Measurements from ENCODE around the gene TNRC6B.
"Not testable (repeated sequence)": the region's sequence is repeated elsewhere in the genome, so short reads cannot be mapped to it uniquely, and the experiment has no call there.

The TNRC6B gene

DNA sequence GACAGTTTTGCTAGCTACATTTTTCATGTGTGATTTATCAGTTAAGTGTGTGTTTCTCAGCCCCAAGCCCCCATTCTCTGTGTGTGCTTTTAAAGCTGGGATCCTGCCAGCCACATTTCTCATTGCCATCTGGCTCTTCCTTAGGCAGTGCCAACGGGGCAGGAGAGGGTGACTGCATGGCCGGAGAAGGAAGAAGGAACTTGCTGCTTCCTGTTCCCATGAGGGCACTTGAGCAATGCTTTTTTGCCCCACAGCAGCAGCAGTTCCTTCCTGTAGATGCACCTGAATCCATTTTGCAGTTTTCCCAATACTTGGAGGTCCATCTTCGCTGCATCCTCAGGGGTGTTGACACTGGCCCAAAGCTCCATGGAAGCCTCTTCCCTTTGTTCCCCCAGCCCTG lies 37.5 kb downstream of the TNRC6B start:
- DNase-seq (ENCODE audit: low read depth, low spot score) = no peak
- no peak overlapping the region for H3K4me3 ChIP-seq (ENCODE audit: insufficient read length, low read depth)
- no peak for TF ChIP-seq YY1 (IDR thresholded peaks at IDR 0.05; ENCODE audit: insufficient read depth, insufficient read length)
- TF ChIP-seq SUZ12 (IDR thresholded peaks at IDR 0.05; ENCODE audit: extremely low read depth, insufficient read depth, insufficient read length) = no peak
- TF ChIP-seq ZNF274 (IDR thresholded peaks at IDR 0.05; ENCODE audit: low read depth, low read length) = no peak
- peaks cover 12% of the 10 kb centered on the region for H3K4me1 ChIP-seq (ENCODE audit: insufficient read depth, insufficient read length)
- H3K9me3 ChIP-seq (ENCODE audit: insufficient read depth, low read length) = no peaks in the 10 kb centered on the region
- no peak overlapping the region for H3K9ac ChIP-seq (ENCODE audit: insufficient read length, low read depth)
- no peaks in the 10 kb centered on the region for H3K27me3 ChIP-seq (ENCODE audit: insufficient read depth, insufficient read length)
- peaks cover 6% of the 10 kb centered on the region for H3K36me3 ChIP-seq (ENCODE audit: insufficient read depth, insufficient read length, low read length)

DNA sequence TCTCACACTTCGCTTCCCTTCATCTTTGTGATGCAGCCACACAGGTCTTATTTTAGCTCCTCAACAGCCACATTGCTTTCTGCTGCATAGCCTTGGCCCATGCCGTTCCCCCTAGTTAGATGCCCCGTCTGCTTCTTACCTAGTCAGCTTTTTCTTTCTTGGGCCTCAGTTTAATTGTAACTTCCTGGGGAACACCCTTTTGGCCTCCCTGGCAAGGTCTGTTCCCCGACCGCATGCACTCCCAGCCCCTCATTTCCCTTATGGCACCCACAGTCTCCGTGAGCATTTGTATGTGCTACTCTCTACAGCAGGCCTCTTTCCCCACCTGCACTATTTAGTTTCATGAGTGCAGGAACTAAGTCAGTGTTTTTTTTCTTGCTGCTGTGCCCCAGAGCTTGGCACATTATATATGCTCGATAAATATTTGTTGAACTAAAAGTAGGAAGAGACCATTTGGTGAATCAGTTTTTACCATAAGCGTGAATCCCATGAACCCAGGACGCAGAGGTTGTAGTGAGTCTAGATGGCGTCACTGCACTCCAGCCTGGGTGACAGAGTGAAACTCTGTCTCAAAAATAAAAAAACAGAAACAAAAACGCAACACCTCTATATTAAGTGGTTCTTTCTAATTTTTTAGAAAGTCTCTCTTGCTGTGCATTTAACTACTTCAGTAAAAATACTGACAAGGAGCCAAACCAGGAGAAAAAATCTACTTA lies 38.5 kb downstream of the TNRC6B start:
- H3K36me3 ChIP-seq (ENCODE audit: insufficient read depth, insufficient read length, low read length) = peaks cover 6% of the 10 kb centered on the region
- no peak for DNase-seq (ENCODE audit: low read depth, low spot score)
- no peaks in the 10 kb centered on the region for H3K27me3 ChIP-seq (ENCODE audit: insufficient read depth, insufficient read length)
- no peaks in the 10 kb centered on the region for H3K9me3 ChIP-seq (ENCODE audit: insufficient read depth, low read length)
- no peak overlapping the region for H3K9ac ChIP-seq (ENCODE audit: insufficient read length, low read depth)
- peaks cover 12% of the 10 kb centered on the region for H3K4me1 ChIP-seq (ENCODE audit: insufficient read depth, insufficient read length)
- TF ChIP-seq ZNF274 (IDR thresholded peaks at IDR 0.05; ENCODE audit: low read depth, low read length) (no peak), SUZ12 (IDR thresholded peaks at IDR 0.05; ENCODE audit: extremely low read depth, insufficient read depth, insufficient read length) (no peak), YY1 (IDR thresholded peaks at IDR 0.05; ENCODE audit: insufficient read depth, insufficient read length) (no peak)
- no peak overlapping the region for H3K4me3 ChIP-seq (ENCODE audit: insufficient read length, low read depth)

DNA sequence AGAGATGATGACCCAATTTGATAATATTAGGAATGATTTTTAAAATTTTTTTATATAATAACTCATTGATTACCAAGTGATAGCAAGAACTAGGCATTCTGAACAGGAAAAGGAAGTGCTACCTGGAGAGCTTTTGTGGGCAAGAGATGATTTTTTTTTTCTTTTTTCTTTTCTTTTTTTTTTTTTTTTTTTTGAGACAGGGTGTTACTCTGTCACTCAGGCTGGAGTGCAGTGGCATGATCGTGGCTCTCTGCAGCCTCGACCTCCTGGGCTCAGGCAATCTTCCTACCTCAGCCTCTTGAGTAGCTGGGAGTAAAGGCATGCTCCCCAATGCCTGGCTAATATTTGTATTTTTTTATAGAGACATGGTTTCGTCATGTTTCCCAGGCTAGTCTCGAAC lies 40.4 kb downstream of the TNRC6B start:
- Histone ChIP-seq H3K4me1 (ENCODE audit: insufficient read depth, insufficient read length) (peaks cover 12% of the 10 kb centered on the region), H3K36me3 (ENCODE audit: insufficient read depth, insufficient read length, low read length) (peaks cover 3% of the 10 kb centered on the region), H3K27me3 (ENCODE audit: insufficient read depth, insufficient read length) (no peaks in the 10 kb centered on the region), H3K9me3 (ENCODE audit: insufficient read depth, low read length) (no peaks in the 10 kb centered on the region), H3K9ac (ENCODE audit: insufficient read length, low read depth) (no peak overlapping the region), H3K4me3 (ENCODE audit: insufficient read length, low read depth) (no peak overlapping the region)
- TF ChIP-seq ZNF274 (IDR thresholded peaks at IDR 0.05; ENCODE audit: low read depth, low read length) (no peak), YY1 (IDR thresholded peaks at IDR 0.05; ENCODE audit: insufficient read depth, insufficient read length) (no peak), SUZ12 (IDR thresholded peaks at IDR 0.05; ENCODE audit: extremely low read depth, insufficient read depth, insufficient read length) (no peak)
- DNase-seq (ENCODE audit: low read depth, low spot score) = no peak

DNA sequence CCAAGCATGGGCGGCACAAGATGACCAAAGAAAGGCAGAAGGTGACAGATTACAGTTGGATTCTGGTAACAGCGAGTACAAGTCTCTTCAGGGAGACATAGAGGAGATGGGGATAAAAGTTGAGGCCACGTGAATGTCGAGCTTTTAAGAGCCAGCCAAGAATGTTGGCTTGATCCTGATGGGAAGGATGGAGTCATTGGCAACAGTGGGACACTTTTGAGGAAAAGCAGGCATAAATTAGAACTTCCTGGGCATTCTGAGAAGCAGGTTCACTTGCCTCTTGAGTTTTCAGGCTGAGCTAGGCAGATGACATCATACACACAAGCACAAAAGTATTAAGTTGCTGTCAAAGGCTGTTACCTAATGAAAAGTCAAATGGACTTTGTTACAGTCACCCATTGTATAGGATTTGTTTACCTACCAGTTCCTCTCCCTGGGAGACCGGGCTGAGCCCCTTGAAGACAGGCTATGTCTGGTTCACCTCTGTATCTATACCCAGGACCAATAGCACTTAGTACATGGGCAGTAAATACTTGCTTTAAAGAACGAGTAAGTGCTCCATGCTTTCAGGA lies 41.1 kb downstream of the TNRC6B start:
- no peaks in the 10 kb centered on the region for H3K27me3 ChIP-seq (ENCODE audit: insufficient read depth, insufficient read length)
- H3K9ac ChIP-seq (ENCODE audit: insufficient read length, low read depth) = no peak overlapping the region
- no peak for DNase-seq (ENCODE audit: low read depth, low spot score)
- no peaks in the 10 kb centered on the region for H3K9me3 ChIP-seq (ENCODE audit: insufficient read depth, low read length)
- peaks cover 12% of the 10 kb centered on the region for H3K4me1 ChIP-seq (ENCODE audit: insufficient read depth, insufficient read length)
- no peak overlapping the region for H3K4me3 ChIP-seq (ENCODE audit: insufficient read length, low read depth)
- peaks cover 3% of the 10 kb centered on the region for H3K36me3 ChIP-seq (ENCODE audit: insufficient read depth, insufficient read length, low read length)
- TF ChIP-seq YY1 (IDR thresholded peaks at IDR 0.05; ENCODE audit: insufficient read depth, insufficient read length) (no peak), SUZ12 (IDR thresholded peaks at IDR 0.05; ENCODE audit: extremely low read depth, insufficient read depth, insufficient read length) (no peak), ZNF274 (IDR thresholded peaks at IDR 0.05; ENCODE audit: low read depth, low read length) (no peak)

DNA sequence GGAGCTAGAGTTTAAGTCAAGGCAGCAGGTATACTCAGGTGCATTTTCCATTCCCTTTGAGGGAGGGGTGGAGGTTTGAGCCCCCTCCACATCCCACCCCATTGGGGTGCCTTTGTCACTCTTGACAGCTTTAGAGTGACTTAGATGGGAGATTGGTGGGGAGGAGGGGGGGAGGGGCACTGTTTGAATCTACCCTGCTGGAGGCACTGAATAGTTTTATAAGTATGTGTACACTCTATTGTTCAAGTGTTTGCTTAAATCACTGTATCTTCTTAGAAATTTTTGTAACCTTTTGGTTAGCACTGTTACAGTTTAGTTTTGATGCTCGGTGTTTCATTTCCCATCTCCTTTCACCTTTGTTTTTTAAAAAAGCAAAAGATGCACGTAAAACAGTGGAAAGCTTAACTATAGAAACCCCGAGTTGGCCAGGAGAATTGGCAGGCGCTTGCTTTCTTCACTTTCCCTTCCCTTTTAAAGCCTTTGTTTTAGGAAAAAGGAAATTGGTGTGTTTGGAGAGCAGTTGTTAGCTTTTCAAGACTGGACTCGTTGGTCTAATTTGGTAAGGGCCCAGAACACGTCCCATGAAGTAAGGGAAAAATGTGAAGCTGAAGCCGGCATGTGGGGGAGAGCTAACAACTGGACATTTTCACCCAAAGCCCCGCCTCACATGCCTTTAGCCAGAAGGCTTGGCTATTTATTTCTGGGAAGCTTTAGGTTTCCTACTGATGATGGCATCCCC lies 42.8 kb downstream of the TNRC6B start:
- no peak overlapping the region for H3K4me3 ChIP-seq (ENCODE audit: insufficient read length, low read depth)
- no peak for DNase-seq (ENCODE audit: low read depth, low spot score)
- H3K9me3 ChIP-seq (ENCODE audit: insufficient read depth, low read length) = no peaks in the 10 kb centered on the region
- H3K9ac ChIP-seq (ENCODE audit: insufficient read length, low read depth) = no peak overlapping the region
- peaks cover 10% of the 10 kb centered on the region for H3K4me1 ChIP-seq (ENCODE audit: insufficient read depth, insufficient read length)
- peaks cover 3% of the 10 kb centered on the region for H3K36me3 ChIP-seq (ENCODE audit: insufficient read depth, insufficient read length, low read length)
- no peaks in the 10 kb centered on the region for H3K27me3 ChIP-seq (ENCODE audit: insufficient read depth, insufficient read length)
- TF ChIP-seq ZNF274 (IDR thresholded peaks at IDR 0.05; ENCODE audit: low read depth, low read length) (no peak), YY1 (IDR thresholded peaks at IDR 0.05; ENCODE audit: insufficient read depth, insufficient read length) (no peak), SUZ12 (IDR thresholded peaks at IDR 0.05; ENCODE audit: extremely low read depth, insufficient read depth, insufficient read length) (no peak)

DNA sequence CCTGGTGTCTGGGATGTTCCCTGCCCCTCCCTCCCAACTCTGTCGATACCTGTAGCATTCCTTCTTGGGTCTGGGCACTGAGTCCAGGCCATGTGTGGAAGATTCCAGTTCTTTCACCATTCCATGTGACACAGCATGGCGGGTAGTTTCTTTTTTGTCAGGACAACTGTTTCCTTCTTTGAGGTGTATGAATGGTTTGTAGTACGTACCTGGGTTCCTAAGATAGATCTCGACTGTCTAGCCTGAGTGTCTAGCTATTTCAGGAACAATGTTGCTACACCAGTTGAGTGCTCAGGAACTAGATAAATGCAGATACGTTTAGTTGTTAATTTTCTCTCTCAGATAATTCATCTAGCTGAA lies 43.3 kb downstream of the TNRC6B start:
- Histone ChIP-seq H3K4me1 (ENCODE audit: insufficient read depth, insufficient read length) (peaks cover 7% of the 10 kb centered on the region), H3K9me3 (ENCODE audit: insufficient read depth, low read length) (no peaks in the 10 kb centered on the region), H3K9ac (ENCODE audit: insufficient read length, low read depth) (no peak overlapping the region), H3K4me3 (ENCODE audit: insufficient read length, low read depth) (no peak overlapping the region), H3K27me3 (ENCODE audit: insufficient read depth, insufficient read length) (no peaks in the 10 kb centered on the region), H3K36me3 (ENCODE audit: insufficient read depth, insufficient read length, low read length) (peaks cover 3% of the 10 kb centered on the region)
- no peak for DNase-seq (ENCODE audit: low read depth, low spot score)
- TF ChIP-seq YY1 (IDR thresholded peaks at IDR 0.05; ENCODE audit: insufficient read depth, insufficient read length) = no peak
- TF ChIP-seq ZNF274 (IDR thresholded peaks at IDR 0.05; ENCODE audit: low read depth, low read length) = no peak
- TF ChIP-seq SUZ12 (IDR thresholded peaks at IDR 0.05; ENCODE audit: extremely low read depth, insufficient read depth, insufficient read length) = no peak

DNA sequence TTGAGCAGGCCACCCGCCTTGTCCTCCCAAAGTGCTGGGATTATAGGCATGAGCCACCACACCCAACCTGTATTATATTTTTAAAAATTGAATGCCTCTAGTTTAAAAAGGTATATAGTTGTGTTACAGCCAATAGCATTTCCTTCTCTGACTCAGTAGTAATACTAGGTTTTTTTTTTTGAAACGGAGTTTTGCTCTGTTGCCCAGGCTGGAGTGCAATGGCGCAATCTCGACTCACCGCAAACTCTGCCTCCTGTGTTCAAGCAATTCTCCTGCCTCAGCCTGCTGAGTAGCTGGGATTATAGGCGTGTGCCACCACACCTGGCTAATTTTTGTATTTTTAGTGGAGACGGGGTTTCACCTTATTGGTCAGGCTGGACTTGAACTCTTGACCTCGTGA lies 45.3 kb downstream of the TNRC6B start:
- H3K9me3 ChIP-seq (ENCODE audit: insufficient read depth, low read length); DNase-seq (ENCODE audit: low read depth, low spot score); H3K4me1 ChIP-seq (ENCODE audit: insufficient read depth, insufficient read length); H3K4me3 ChIP-seq (ENCODE audit: insufficient read length, low read depth); H3K9ac ChIP-seq (ENCODE audit: insufficient read length, low read depth); H3K36me3 ChIP-seq (ENCODE audit: insufficient read depth, insufficient read length, low read length); H3K27me3 ChIP-seq (ENCODE audit: insufficient read depth, insufficient read length): not testable (repeated sequence)
